OCI-LY7 (cell line): ENCODE data around the gene TYW1.
"Not testable (repeated sequence)": the region's sequence is repeated elsewhere in the genome, so short reads cannot be mapped to it uniquely, and the experiment has no call there.

Experiments
- EZH2phosphoT487 ChIP-seq: fragments of 200-600 bp; sonication (generic); IDR thresholded peaks from 2 replicates; pipeline ENCODE4 v1.6.1; 2018; ENCODE audit warnings: low read depth, borderline replicate concordance, mild to moderate bottlenecking, mixed run types, antibody characterized with exemption, low read length, moderate library complexity, mixed read lengths
- TF ChIP-seq, protein P1 (sequence below): fragments of 200-600 bp; sonication (generic); conservative IDR thresholded peaks from 2 replicates; pipeline ENCODE4 v1.5.1; 2014; ENCODE audit warnings: mild to moderate bottlenecking, antibody characterized with exemption, low read length, moderate library complexity, mixed read lengths

DNA sequence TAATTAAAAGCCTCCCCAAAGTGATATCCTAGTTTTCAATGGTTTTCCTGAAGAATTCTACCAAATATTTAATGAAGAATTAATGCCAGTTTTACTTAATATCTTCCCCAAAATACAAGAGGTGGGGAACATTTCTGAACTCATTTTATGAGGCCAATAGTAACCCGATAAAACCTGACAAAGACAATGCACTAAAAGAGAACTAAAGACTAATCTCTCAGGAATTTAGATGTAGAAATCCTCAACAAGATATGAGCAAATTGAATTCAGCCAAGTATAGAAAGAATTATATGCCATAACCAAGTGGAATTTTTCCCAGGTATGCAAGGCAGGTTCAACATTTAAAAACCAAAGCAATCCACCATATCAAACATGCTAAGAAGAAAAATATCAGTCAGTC, 66.2 kb downstream of the TYW1 start:
- TF ChIP-seq, protein P1, sequence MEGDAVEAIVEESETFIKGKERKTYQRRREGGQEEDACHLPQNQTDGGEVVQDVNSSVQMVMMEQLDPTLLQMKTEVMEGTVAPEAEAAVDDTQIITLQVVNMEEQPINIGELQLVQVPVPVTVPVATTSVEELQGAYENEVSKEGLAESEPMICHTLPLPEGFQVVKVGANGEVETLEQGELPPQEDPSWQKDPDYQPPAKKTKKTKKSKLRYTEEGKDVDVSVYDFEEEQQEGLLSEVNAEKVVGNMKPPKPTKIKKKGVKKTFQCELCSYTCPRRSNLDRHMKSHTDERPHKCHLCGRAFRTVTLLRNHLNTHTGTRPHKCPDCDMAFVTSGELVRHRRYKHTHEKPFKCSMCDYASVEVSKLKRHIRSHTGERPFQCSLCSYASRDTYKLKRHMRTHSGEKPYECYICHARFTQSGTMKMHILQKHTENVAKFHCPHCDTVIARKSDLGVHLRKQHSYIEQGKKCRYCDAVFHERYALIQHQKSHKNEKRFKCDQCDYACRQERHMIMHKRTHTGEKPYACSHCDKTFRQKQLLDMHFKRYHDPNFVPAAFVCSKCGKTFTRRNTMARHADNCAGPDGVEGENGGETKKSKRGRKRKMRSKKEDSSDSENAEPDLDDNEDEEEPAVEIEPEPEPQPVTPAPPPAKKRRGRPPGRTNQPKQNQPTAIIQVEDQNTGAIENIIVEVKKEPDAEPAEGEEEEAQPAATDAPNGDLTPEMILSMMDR: not testable (repeated sequence)
- TF ChIP-seq EZH2phosphoT487: not testable (repeated sequence)
